Right lung (tissue), 5 donors: ENCODE measurements around the gene UGT2B11. TPM values are rescaled to one million over a fixed set of nuclear protein-coding genes. Genes with fewer than 3 reads are reported as not detected.
"Not testable (repeated sequence)": the region's sequence is repeated elsewhere in the genome, so short reads cannot be mapped to it uniquely, and the experiment has no call there.

Experiments
- DNase-seq, 2 donors: peaks; one replicate each; pipeline ENCODE4 v3.0.0-alpha.2; 2013
- polyA plus RNA-seq, 5 donors: library from polyadenylated mRNA; unstranded; fragments of 120-200 nt; gene quantifications; one replicate each; pipeline versions ENCODE4 v1.2.1 to v1.2.3, GENCODE V29; 2013; ENCODE audit warnings: inconsistent platforms in 1 of 5, low replicate concordance in 1 of 5; ENCODE audit not compliant: insufficient read length in 5 of 5, insufficient read depth in 1 of 5

Gene UGT2B11
- polyA plus RNA-seq, 5 donors: 0.10 to 0.74 (median 0.22) TPM; not detected in 1

DNA sequence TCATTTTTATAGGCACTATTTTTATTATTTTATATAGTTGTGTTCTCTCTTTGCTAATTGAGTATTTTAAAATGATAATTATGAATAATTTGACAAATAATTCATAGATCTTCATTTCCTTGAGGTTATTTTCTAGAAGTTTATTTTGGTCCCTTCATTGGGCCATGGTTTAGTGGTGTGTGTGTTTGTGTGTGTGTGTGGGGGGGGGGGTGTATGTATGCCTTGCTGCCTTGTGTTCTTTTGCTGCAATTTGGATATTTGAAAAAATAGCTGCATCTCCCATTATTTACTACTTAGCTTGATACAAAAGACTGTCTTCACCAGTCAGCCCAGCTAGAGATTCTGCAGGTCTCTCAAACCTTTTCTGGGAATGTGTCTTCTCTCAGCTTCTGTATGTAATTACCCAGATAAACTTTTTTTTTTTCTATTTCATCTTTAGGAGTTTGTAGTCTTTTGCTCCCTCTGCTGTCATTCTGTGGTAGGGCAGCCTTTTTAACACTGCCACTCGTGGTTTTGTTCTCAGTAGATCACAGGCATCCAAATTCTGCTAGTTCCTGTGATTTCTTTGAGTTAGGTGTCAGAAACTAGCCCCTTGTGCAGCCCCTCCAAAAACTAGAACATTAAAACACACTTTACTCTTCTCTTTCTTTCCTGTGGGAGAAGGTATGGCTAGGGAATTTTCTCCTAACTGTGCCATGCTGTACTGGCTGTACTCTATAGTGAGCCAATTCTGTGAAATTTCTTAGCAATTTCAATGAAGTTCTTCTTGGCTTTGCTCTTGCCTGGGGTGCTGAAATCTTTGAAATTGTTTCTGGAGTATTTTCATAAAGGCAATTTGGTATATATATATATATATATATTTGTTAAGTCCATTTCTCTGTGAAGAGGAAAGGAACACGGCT lies 44.1 kb downstream of the UGT2B11 start:
- DNase-seq: peak; percentile 3 to 18

- not testable (repeated sequence) for DNase-seq
These were observed 45.4 kb downstream of the UGT2B11 start for GRCh38 chr4:69169171-69169570.

DNA sequence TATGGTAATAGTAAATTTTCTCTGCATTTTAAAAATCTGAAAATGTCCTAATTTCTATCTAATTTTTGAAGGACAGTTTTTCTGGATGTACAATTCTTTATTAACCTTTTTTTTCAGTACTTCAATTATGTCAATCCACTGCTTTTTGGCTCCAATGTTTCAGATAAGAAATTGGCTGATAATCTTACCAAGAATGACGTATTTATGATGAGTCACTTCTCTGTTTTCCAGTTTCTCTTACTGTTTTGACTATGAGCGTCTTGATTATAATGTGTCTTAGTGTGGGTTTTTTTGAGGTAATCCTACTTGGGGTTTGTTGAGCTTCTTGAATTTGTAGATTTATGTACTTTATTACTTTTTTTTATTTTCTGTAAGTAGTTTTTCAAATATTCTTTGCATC lies 47.2 kb downstream of the UGT2B11 start:
- no peak for DNase-seq

- not testable (repeated sequence) for DNase-seq
These were observed 48.2 kb downstream of the UGT2B11 start for GRCh38 chr4:69166376-69166775.

DNA sequence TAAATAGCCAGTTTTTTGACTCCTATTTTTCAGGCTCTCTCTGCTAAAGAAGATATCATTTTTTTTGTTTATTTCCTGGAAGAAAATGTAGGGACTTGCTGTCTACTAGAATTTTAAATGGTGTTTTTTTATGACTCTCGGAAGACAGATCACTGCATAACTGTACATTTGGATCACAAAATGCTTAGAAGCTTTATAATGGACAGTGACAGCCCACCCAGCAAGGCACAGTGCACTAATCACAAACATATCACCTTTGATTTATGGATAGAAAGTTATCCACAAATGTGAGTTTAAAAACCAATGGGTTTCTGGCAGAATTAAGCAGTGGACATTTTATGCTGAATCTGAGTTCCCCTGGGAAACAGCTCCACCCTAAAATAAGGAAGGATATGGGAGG lies 48.8 kb downstream of the UGT2B11 start:
- not testable (repeated sequence) for DNase-seq

DNA sequence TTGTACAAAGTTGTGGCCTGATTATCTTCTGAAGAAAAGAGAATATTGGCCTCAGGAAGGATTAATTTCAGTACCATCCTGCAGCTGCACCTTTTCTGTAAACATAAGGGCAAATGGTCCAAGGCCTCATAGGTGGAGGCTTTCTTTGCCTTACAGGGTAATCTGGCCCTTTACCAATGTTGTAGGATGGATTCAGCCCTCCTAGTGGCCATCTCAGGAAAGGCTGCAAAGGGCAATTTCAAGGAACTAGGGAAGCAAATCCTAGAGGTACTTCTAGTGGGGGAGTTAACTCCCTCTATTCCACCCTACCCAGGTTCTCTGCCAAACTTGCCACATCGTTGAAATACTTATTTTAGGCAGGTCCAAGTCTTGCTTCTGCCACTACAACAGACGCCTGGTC lies 57.6 kb downstream of the UGT2B11 start:
- no peak for DNase-seq

- DNase-seq: no peak
These were observed 60.5 kb downstream of the UGT2B11 start for GRCh38 chr4:69154021-69154420.

Other genes starting within 250 kb of the UGT2B11 start
- gene UGT2B7, start 118.3 kb downstream of the UGT2B11 start, polyA plus RNA-seq: 10 to 100 TPM; 15.8 to 49.3 (median 29.4) TPM
- gene UGT2B28, start 65.7 kb upstream of the UGT2B11 start, polyA plus RNA-seq: under 1 TPM in 3 of 5 donors, not detected in 2; 0.31 to 0.67 (median 0.66) TPM